ENCODE data around the gene MAG. TPM values are rescaled to one million over a fixed set of nuclear protein-coding genes. Genes with fewer than 3 reads are reported as not detected.

MAG gene
- total RNA-seq, 2 experiments from 2014 or later, result 0.20 to 0.31 TPM

DNA sequence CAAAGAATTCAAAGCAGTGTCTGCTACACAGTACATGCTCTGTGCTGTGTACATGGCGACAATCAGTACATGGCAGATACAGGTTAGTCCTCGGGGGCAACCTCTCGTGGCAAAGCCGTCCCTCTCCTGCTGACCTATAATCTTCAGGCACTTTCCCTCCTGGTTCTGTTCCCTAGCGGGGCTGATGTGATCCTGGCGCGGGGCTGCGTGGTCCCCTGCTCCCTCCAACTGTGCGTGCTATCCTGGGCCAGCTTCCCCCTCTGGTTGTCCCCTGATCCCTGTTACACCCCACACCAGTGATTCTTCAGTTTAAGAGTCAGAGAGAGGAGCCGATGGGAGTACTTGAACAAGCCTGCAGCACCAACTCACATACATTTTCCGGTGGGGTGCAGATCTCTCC lies 12.1 kb downstream of the MAG start:
- CTCF ChIA-PET, result no interaction called here
- no peaks in the 10 kb centered on the region for H3K4me1 Mint-ChIP-seq (ENCODE audit: low read depth)
- H3K4me3 Mint-ChIP-seq, result no peak overlapping the region
- H3K27me3 Mint-ChIP-seq, result peaks cover 1% of the 10 kb centered on the region
- DNase-seq, result no peak
- intact Hi-C loops (cut with micrococcal nuclease), result no loop called here
- H3K9me3 Mint-ChIP-seq, result no peaks in the 10 kb centered on the region
- no peak for ATAC-seq
- H3K36me3 Mint-ChIP-seq (ENCODE audit: low read depth), result no peaks in the 10 kb centered on the region
- TF ChIP-seq, protein P1, sequence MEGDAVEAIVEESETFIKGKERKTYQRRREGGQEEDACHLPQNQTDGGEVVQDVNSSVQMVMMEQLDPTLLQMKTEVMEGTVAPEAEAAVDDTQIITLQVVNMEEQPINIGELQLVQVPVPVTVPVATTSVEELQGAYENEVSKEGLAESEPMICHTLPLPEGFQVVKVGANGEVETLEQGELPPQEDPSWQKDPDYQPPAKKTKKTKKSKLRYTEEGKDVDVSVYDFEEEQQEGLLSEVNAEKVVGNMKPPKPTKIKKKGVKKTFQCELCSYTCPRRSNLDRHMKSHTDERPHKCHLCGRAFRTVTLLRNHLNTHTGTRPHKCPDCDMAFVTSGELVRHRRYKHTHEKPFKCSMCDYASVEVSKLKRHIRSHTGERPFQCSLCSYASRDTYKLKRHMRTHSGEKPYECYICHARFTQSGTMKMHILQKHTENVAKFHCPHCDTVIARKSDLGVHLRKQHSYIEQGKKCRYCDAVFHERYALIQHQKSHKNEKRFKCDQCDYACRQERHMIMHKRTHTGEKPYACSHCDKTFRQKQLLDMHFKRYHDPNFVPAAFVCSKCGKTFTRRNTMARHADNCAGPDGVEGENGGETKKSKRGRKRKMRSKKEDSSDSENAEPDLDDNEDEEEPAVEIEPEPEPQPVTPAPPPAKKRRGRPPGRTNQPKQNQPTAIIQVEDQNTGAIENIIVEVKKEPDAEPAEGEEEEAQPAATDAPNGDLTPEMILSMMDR (IDR thresholded peaks at IDR 0.05), result no peak
- POLR2A ChIA-PET, result no interaction called here
- H3K27ac Mint-ChIP-seq, result no peak overlapping the region

DNA sequence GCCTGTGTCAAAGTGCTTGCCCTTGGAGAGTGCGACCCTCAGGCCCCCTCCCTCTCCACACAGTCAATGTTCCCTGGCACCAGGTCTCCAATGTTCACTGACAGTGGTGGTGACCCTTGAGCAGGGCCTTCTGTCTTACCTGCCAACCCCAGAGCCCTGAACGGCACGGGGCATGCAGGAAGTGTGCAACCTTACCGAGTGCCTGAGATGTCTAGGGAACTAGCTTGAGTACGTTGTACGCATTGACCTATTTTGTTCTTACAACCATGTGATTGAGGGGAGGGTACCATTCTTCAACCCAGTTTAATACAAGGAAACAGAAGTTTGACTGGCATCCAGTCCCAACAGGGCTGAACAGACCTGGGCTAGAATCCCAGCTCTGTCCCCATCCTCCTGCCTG lies 13.2 kb downstream of the MAG start:
- peaks cover 1% of the 10 kb centered on the region for H3K27me3 Mint-ChIP-seq
- H3K36me3 Mint-ChIP-seq (ENCODE audit: low read depth), result no peaks in the 10 kb centered on the region
- H3K27ac Mint-ChIP-seq, result no peak overlapping the region
- TF ChIP-seq, protein P1 (IDR thresholded peaks at IDR 0.05), result no peak
- intact Hi-C loops (cut with micrococcal nuclease), result no loop called here
- ChIA-PET CTCF (interaction anchor here (1.0 to 1.2 kb wide), 2 partner anchors 48 to 190 kb away, joined by 4 read pairs; no protein-coding TSS in a partner anchor), POLR2A (interaction anchor here (1.4 kb wide), 1 partner anchor 27 kb away, joined by 3 read pairs; no protein-coding TSS in a partner anchor)
- ATAC-seq, result no peak
- no peak overlapping the region for H3K4me3 Mint-ChIP-seq
- no peaks in the 10 kb centered on the region for H3K9me3 Mint-ChIP-seq
- no peaks in the 10 kb centered on the region for H3K4me1 Mint-ChIP-seq (ENCODE audit: low read depth)
- no peak for DNase-seq

DNA sequence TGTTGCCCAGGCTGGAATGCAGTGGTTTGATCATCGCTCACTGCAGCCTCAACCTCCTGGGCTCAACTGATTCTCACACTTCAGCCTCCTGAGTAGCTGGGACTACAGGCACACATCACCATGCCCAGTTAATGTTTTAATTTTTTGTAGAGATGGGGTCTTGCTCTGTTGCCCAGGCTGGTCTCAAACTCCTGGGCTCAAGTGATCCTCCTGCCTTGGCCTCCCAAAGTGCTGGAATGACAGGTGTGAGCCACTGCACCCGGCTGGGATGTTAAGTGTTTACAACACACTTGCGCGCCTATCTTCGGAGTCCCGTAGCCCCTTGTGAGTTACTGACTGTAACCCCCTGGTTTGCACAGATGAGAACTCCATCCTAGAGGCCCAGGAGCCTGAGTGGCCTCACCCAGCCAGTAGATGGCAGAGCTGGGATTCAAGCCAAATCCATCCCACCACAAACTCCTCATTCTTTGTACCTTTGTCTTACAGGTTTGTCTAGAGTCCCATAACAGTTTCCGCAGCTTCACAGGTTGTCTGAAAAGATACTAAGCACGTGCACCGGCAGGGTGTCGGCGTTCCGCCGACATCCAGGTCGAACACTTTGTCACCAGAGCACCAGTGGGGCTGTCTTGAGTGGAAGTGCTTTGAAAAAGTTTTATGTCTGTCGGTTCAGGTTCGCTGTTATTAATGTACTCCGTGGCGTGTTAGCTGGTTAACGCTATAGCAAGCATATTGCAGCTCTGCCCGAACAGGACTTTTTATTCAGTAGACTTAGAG lies 14.7 kb downstream of the MAG start:
- CTCF ChIA-PET, result interaction anchor here (1.1 to 1.6 kb wide), 3 partner anchors 11 to 189 kb away, joined by 3 to 4 read pairs (median 3); no protein-coding TSS in a partner anchor
- POLR2A ChIA-PET, result interaction anchor here (1.0 kb wide), 1 partner anchor 37 kb away, joined by 3 read pairs; no protein-coding TSS in a partner anchor
- ATAC-seq, result peak; percentile 42
- H3K27ac Mint-ChIP-seq, result no peak overlapping the region
- intact Hi-C loops (cut with micrococcal nuclease), result no loop called here
- TF ChIP-seq, protein P1 (IDR thresholded peaks at IDR 0.05), result peak; percentile 33
- H3K4me3 Mint-ChIP-seq, result no peak overlapping the region
- no peaks in the 10 kb centered on the region for H3K9me3 Mint-ChIP-seq
- peaks cover 1% of the 10 kb centered on the region for H3K27me3 Mint-ChIP-seq
- H3K4me1 Mint-ChIP-seq (ENCODE audit: low read depth), result no peaks in the 10 kb centered on the region
- H3K36me3 Mint-ChIP-seq (ENCODE audit: low read depth), result no peaks in the 10 kb centered on the region
- peak; percentile 46 for DNase-seq

DNA sequence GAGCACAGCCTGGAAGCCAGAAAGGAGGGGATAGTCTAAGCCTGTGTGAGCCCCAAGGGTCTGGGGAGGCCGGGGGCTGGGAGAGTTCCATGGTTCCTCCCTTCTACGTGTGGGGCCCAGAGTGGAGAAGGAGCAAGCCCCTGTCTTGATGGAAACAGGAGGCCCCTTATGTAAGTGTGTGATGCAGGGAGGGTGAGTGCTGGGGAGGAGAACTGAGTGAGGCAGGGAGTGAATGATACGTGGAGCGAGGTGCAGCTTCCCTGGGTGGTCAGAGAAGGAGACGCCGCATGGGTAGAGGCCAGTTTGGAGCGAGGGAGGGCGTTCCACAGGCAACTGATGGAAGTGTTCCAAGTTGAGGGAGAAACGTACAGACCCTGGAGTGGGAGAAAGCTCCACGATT lies 16.0 kb downstream of the MAG start:
- no peak for DNase-seq
- Mint-ChIP-seq H3K9me3 (no peaks in the 10 kb centered on the region), H3K27ac (no peak overlapping the region), H3K27me3 (peaks cover 1% of the 10 kb centered on the region), H3K36me3 (ENCODE audit: low read depth) (no peaks in the 10 kb centered on the region), H3K4me1 (ENCODE audit: low read depth) (no peaks in the 10 kb centered on the region), H3K4me3 (no peak overlapping the region)
- ChIA-PET CTCF (interaction anchor here (0.7 kb wide), 1 partner anchor 12 kb away, joined by 3 read pairs; no protein-coding TSS in a partner anchor), POLR2A (no interaction called here)
- TF ChIP-seq, protein P1 (IDR thresholded peaks at IDR 0.05), result no peak
- no peak for ATAC-seq
- intact Hi-C loops (cut with micrococcal nuclease), result no loop called here

DNA sequence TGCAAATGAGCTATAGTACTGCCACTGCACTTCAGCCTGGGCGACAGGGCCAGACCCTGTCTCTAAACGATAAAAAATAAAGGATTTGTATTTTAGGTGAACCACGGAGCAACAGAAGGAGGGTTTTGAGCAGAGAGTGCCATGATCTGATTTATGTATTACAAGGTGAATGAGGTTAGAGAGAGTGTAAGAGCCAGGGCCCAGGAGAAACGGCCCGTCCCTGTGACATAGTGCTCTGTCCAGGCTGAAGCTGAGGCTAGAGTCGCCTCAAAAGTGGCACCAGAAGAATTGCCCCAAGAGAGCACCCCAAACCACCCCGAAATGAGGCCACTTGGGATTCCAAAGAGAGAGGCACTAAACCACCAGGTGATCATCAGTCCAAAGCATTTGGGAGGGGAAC lies 16.9 kb downstream of the MAG start:
- ATAC-seq (no peak), DNase-seq (no peak)
- intact Hi-C loops (cut with micrococcal nuclease), result no loop called here
- no peak overlapping the region for H3K27ac Mint-ChIP-seq
- H3K36me3 Mint-ChIP-seq (ENCODE audit: low read depth), result no peaks in the 10 kb centered on the region
- H3K4me3 Mint-ChIP-seq, result no peak overlapping the region
- ChIA-PET POLR2A (no interaction called here), CTCF (interaction anchor here (0.7 kb wide), 1 partner anchor 13 kb away, joined by 3 read pairs; no protein-coding TSS in a partner anchor)
- H3K27me3 Mint-ChIP-seq, result no peaks in the 10 kb centered on the region
- no peaks in the 10 kb centered on the region for H3K9me3 Mint-ChIP-seq
- TF ChIP-seq, protein P1 (IDR thresholded peaks at IDR 0.05), result no peak
- H3K4me1 Mint-ChIP-seq (ENCODE audit: low read depth), result no peaks in the 10 kb centered on the region

All from activated CD8-positive, alpha-beta T cell treated with anti-CD3 and anti-CD28 coated beads for 36 hours (primary cell).